ENCODE data around the gene LAG3. TPM values are rescaled to one million over a fixed set of nuclear protein-coding genes. Genes with fewer than 3 reads are reported as not detected.

LAG3 gene
- total RNA-seq, 4 donors from 2014 or later, result 1.2 to 4.0 (median 2.9) TPM

DNA sequence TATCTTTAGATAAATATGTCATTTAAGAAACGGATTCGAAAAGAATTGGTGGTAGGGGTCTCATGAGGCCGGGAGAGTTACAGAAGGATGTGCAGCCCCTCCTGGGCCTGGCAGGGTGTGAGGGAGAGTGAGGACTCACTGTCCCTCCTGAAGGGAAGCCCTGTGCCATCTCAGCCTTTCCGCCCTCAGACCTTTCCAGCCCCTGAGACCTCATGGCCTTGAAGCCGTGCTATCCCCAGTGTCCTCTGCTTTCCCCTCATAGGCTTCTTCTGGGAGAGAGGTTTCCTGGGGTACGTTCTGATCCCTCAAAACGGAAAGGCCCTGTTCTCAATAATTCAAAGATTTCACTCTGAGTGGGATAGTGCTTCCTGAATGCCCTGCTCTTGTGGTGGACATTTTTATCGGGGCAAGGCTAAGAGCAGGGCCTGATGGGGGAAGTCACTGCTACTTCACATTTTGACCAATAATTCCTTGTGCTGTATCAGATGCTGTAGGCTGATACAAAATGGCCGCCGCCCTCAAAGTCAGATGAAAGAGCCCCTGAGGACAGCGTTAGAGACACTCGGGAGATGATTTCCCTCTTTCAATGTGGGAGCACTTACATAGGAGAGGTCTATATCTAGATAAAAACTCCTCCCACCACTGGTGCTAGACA is 18.3 kb downstream of the LAG3 start:
- no peaks in the 10 kb centered on the region for H3K4me1 ChIP-seq
- H3K9me3 ChIP-seq, result no peaks in the 10 kb centered on the region
- H3K27ac ChIP-seq, result peak overlapping the region in 2 of 4 donors; percentile 26 to 28
- H3K36me3 ChIP-seq, result no peaks in the 10 kb centered on the region
- TF ChIP-seq, protein P1, sequence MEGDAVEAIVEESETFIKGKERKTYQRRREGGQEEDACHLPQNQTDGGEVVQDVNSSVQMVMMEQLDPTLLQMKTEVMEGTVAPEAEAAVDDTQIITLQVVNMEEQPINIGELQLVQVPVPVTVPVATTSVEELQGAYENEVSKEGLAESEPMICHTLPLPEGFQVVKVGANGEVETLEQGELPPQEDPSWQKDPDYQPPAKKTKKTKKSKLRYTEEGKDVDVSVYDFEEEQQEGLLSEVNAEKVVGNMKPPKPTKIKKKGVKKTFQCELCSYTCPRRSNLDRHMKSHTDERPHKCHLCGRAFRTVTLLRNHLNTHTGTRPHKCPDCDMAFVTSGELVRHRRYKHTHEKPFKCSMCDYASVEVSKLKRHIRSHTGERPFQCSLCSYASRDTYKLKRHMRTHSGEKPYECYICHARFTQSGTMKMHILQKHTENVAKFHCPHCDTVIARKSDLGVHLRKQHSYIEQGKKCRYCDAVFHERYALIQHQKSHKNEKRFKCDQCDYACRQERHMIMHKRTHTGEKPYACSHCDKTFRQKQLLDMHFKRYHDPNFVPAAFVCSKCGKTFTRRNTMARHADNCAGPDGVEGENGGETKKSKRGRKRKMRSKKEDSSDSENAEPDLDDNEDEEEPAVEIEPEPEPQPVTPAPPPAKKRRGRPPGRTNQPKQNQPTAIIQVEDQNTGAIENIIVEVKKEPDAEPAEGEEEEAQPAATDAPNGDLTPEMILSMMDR (IDR thresholded peaks at IDR 0.05), result no peak
- TF ChIP-seq EP300 (IDR thresholded peaks at IDR 0.05) (no peak), POLR2A (IDR thresholded peaks at IDR 0.05) (no peak)
- no peak for DNase-seq (ENCODE audit: low spot score in 2 of 2)
- WGBS, 2 donors, result 81 to 86% methylated on average over 12 of the region's 12 CpGs
- no peaks in the 10 kb centered on the region for H3K27me3 ChIP-seq
- peak overlapping the region in 1 of 4 donors; percentile 42 for H3K4me3 ChIP-seq

DNA sequence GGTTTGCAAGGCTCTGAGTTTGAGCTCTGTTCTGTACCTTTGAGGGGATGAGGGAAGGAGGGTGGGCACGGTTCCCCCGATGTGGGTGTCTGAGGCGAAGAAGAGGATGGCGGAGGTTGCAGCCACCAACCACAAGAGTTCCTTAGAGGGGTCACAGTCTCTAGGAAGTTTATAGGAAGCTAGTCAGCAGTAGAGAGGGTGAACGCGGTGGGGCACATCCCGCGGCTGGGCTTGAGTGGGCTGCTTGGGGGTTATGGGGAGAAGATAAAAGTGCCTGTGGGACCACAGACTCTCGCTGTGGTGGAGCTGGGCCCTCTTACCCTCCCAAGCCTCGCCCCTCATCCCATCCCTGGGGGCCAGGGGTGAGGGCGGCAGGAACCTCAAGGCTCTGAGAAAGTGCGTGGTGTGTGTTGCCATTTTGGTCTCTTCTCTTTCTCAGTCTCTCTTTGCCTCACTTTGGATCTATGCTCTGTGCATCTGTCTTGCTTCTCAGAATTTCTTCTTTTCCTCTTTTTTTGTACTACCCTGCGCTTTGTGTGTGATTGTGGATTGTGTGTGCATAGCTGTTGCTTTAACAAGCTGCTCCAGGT is 19.7 kb downstream of the LAG3 start:
- Histone ChIP-seq H3K4me3 (peak overlapping the region in 1 of 4 donors; percentile 35), H3K36me3 (no peaks in the 10 kb centered on the region), H3K9me3 (no peaks in the 10 kb centered on the region), H3K27me3 (no peaks in the 10 kb centered on the region), H3K4me1 (no peaks in the 10 kb centered on the region), H3K27ac (peak overlapping the region in 2 of 4 donors; percentile 19 to 50)
- DNase-seq (ENCODE audit: low spot score in 2 of 2), result no peak
- TF ChIP-seq EP300 (IDR thresholded peaks at IDR 0.05), result no peak
- TF ChIP-seq, protein P1 (IDR thresholded peaks at IDR 0.05), result no peak
- TF ChIP-seq POLR2A (IDR thresholded peaks at IDR 0.05), result no peak
- WGBS, 2 donors, result 70 to 79% methylated on average over 13 of the region's 13 CpGs

DNA sequence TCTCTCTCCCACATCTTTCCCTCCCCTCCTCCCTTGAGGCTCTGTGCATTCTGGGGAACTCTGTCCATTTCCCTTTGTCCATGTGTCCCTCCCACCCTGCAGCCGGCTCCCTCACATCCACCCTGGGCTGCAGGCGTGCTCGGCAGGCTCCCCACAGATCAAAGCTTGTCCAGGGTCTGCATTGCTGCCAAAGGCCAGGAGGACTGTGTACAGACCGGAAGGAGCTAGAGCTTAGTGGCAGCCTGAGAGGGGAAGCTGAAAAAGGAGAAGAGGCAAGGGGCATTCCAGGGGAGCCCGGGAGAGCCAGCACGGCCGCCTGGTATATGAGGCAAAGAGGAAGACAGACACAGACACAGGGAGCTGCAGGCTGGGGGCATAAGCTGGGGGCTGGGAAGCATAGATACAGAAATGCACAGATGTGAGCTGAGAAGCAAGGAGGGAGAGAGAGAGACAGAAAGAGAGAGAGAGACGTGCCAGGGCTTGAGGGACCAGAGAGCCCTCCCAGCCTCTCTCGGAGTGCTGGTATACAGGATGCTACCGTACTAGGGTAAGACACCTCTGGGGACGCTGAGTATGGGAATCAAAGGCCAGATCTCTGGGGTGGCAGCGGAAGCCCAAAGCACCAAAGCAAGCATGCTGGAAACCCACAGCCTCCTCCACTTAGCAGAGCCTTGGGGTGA is 20.3 kb downstream of the LAG3 start:
- no peaks in the 10 kb centered on the region for H3K4me1 ChIP-seq
- peak overlapping the region in 1 of 4 donors; percentile 35 for H3K4me3 ChIP-seq
- TF ChIP-seq, protein P1 (IDR thresholded peaks at IDR 0.05), result no peak
- TF ChIP-seq EP300 (IDR thresholded peaks at IDR 0.05), result peak in 1 of 2 donors; percentile 9
- TF ChIP-seq POLR2A (IDR thresholded peaks at IDR 0.05), result no peak
- H3K36me3 ChIP-seq, result no peaks in the 10 kb centered on the region
- 21% methylated on average over 12 of the region's 12 CpGs for WGBS, 2 donors
- H3K9me3 ChIP-seq, result no peaks in the 10 kb centered on the region
- no peaks in the 10 kb centered on the region for H3K27me3 ChIP-seq
- peak overlapping the region in 1 of 4 donors; percentile 50 for H3K27ac ChIP-seq
- DNase-seq (ENCODE audit: low spot score in 2 of 2), result no peak

DNA sequence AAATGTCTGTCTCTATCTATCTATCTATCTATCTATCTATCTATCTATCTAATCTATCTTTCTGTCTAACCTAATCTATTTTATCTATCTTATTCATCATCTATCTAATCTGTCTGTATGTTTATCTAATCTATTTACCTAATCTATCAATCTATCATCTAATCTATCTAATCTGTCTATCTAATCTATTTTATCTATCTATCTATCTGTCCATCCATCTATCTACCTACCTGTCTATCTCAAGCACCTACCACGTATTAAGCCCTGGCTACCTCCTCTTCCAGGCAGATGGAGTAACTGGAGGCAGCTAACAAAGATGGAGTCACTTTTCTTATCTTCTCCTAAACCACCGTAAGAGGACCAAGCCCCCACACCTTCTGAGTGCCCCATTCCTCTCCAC is 22.8 kb downstream of the LAG3 start:
- H3K4me1 ChIP-seq, result no peaks in the 10 kb centered on the region
- no peaks in the 10 kb centered on the region for H3K36me3 ChIP-seq
- H3K27me3 ChIP-seq, result no peaks in the 10 kb centered on the region
- no peak overlapping the region for H3K4me3 ChIP-seq
- WGBS, 2 donors, result 80 to 90% methylated on average over 2 of the region's 2 CpGs
- TF ChIP-seq, protein P1 (IDR thresholded peaks at IDR 0.05), result no peak
- no peak for TF ChIP-seq POLR2A (IDR thresholded peaks at IDR 0.05)
- TF ChIP-seq EP300 (IDR thresholded peaks at IDR 0.05), result no peak
- H3K9me3 ChIP-seq, result no peaks in the 10 kb centered on the region
- no peak overlapping the region for H3K27ac ChIP-seq
- no peak for DNase-seq (ENCODE audit: low spot score in 2 of 2)

DNA sequence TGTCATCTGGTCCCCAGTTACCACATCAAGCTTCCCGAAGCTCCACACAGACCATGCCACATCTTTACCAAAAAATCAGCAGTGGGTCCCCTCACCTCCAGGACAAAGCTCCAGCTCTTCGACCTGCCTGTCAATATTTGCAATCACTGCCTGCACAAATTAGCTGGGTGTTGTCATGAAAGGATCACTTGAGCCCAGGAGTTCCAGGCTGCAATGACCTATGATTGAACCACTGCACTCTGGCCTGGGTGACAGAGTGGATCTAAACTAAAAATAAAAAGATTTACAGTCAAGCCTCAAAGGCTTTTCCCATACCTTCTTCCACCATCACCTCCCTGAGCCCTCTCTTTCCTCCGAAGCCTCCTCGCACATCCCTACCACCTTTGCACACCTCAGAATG is 24.3 kb downstream of the LAG3 start:
- H3K27ac ChIP-seq, result no peak overlapping the region
- H3K4me3 ChIP-seq, result no peak overlapping the region
- H3K27me3 ChIP-seq, result no peaks in the 10 kb centered on the region
- H3K36me3 ChIP-seq, result no peaks in the 10 kb centered on the region
- no peak for TF ChIP-seq EP300 (IDR thresholded peaks at IDR 0.05)
- no peak for TF ChIP-seq POLR2A (IDR thresholded peaks at IDR 0.05)
- TF ChIP-seq, protein P1 (IDR thresholded peaks at IDR 0.05), result no peak
- no peaks in the 10 kb centered on the region for H3K9me3 ChIP-seq
- no peaks in the 10 kb centered on the region for H3K4me1 ChIP-seq
- 91 to 95% methylated on average over 4 of the region's 4 CpGs for WGBS, 2 donors
- DNase-seq (ENCODE audit: low spot score in 2 of 2), result no peak
